K562 (cell line): Measurements from ENCODE around the gene PRDX1. TPM values are rescaled to one million over a fixed set of nuclear protein-coding genes. Genes with fewer than 3 reads are reported as not detected.
"Not testable (repeated sequence)": the region's sequence is repeated elsewhere in the genome, so short reads cannot be mapped to it uniquely, and the experiment has no call there.

ENCODE experiments used
- ATAC-seq: fragments of 200-7000 bp; cut with Tn5 transposase; 3 replicates; pipeline ENCODE4 v1.9.1; 2020; ENCODE audit warnings: moderate library complexity
- BruUV-seq: library from RNA; stranded (reverse); fragments of 400-500 nt; replicated peaks from 2 replicates; lab custom pipeline; 2021; lab: Mats Ljungman, UMichigan
- CTCF ChIA-PET: fragments of 300-600 bp; formaldehyde crosslinking; extraction: SDS; loops from one replicate; lab custom pipeline; 2021; ENCODE audit warnings: low intra/inter-chr PET ratio; lab: Yijun Ruan, JAX
- POLR2A ChIA-PET: fragments of 300-600, 350-650 bp; sonication (Branson Sonifier 250); formaldehyde crosslinking; extraction: SDS; loops from one replicate; lab custom pipeline; 2021; ENCODE audit warnings: antibody characterized with exemption, inconsistent platforms; lab: Yijun Ruan, JAX
- DNase-seq, 4 experiments: peaks; one replicate each; pipeline versions ENCODE4 v3.0.0 to v3.0.0-alpha.2; 2011 to 2018; ENCODE audit warnings: low spot score in 3 of 4, mixed read lengths in 3 of 4; ENCODE audit errors: extremely low read depth in 1 of 4
- FAIRE-seq: peaks from 2 replicates; lab custom pipeline; 2011; peaks lifted over from hg19 to GRCh38; lab: Jason Lieb, UNC
- H2AFZ ChIP-seq: 2 replicates; pipeline ENCODE4 v1.6.0; 2011; ENCODE audit warnings: low read depth, low read length, control low read depth, inconsistent platforms
- H3K27ac ChIP-seq: fragments of 200-600 bp; 3 replicates; pipeline ENCODE4 v1.8.0; 2011; ENCODE audit warnings: low read depth, mild to moderate bottlenecking, control low read depth, inconsistent platforms, low read length, moderate library complexity, mixed read lengths; ENCODE audit errors: extremely low read depth
- H3K27me3 ChIP-seq, 2 experiments: fragments of 300-600 bp in 1 of 2; 2 replicates in 1 of 2; 3 replicates in 1 of 2; pipeline versions ENCODE4 v1.6.0 to v1.8.0; 2011; ENCODE audit warnings: inconsistent platforms in 2 of 2, low read length in 2 of 2, mild to moderate bottlenecking in 1 of 2, mixed read lengths in 1 of 2, moderate library complexity in 1 of 2; ENCODE audit not compliant: control insufficient read depth in 2 of 2, insufficient read depth in 2 of 2
- H3K36me3 ChIP-seq: fragments of 300-600 bp; 3 replicates; pipeline ENCODE4 v1.8.0; 2011; ENCODE audit warnings: mild to moderate bottlenecking, low read length, inconsistent platforms; ENCODE audit not compliant: control insufficient read depth, insufficient read depth
- H3K4me1 ChIP-seq, 2 experiments: fragments of 200-600 bp in 1 of 2; replicated peaks in 1 of 2; 2 replicates in 1 of 2; 3 replicates in 1 of 2; pipeline versions ENCODE4 v1.5.1 to v1.8.0; 2011; ENCODE audit warnings: inconsistent platforms in 2 of 2, low read length in 2 of 2, mild to moderate bottlenecking in 1 of 2, mixed read lengths in 1 of 2, moderate library complexity in 1 of 2; ENCODE audit not compliant: control insufficient read depth in 2 of 2, insufficient read depth in 2 of 2
- H3K4me2 ChIP-seq: 2 replicates; pipeline ENCODE4 v1.6.1; 2011; ENCODE audit warnings: low read length, control low read depth, inconsistent platforms, mixed read lengths; ENCODE audit not compliant: insufficient read depth
- H3K4me3 ChIP-seq: fragments of 200-600 bp; sonication (generic), shearing (Covaris generic); 2 replicates; pipeline ENCODE4 v1.5.1; 2016; ENCODE audit warnings: control low read depth, inconsistent platforms
- H3K79me2 ChIP-seq: fragments of 200-600 bp; 3 replicates; pipeline ENCODE4 v1.8.0; 2011; ENCODE audit warnings: low read length, inconsistent platforms; ENCODE audit not compliant: control insufficient read depth, insufficient read depth
- H3K9ac ChIP-seq, 2 experiments: 2 replicates each; pipeline versions ENCODE4 v1.6.0 to v1.6.1; 2011; ENCODE audit warnings: low read depth in 2 of 2, low read length in 2 of 2, control low read depth in 1 of 2, inconsistent platforms in 1 of 2, mild to moderate bottlenecking in 1 of 2, mixed read lengths in 1 of 2; ENCODE audit not compliant: insufficient read depth in 1 of 2
- H3K9me1 ChIP-seq: one replicate; pipeline ENCODE4 v1.6.0; 2011; ENCODE audit warnings: inconsistent platforms, mild to moderate bottlenecking, low read length, moderate library complexity; ENCODE audit not compliant: control insufficient read depth, insufficient read depth
- H3K9me3 ChIP-seq: replicated peaks from 2 replicates; pipeline ENCODE4 v1.5.1; 2011; ENCODE audit warnings: low read depth, low read length, inconsistent platforms; ENCODE audit not compliant: control insufficient read depth, insufficient read depth
- H4K20me1 ChIP-seq: replicated peaks from 2 replicates; pipeline ENCODE4 v1.6.1; 2011; ENCODE audit warnings: low read length, inconsistent platforms, mixed read lengths; ENCODE audit not compliant: control insufficient read depth, insufficient read depth
- CBFA2T3 ChIP-seq: fragments of 450-650 bp; IDR thresholded peaks from 2 replicates; pipeline ENCODE4 v1.6.1; 2017
- CEBPB ChIP-seq: fragments of 450-650 bp; IDR thresholded peaks from 2 replicates; pipeline ENCODE4 v1.6.1; 2016; ENCODE audit warnings: missing genetic modification characterization, missing compliant biosample characterization
- NONO ChIP-seq, 2 experiments: fragments of 200-400 bp in 1 of 2; fragments of 450-650 bp in 1 of 2; formaldehyde crosslinking in 1 of 2; IDR thresholded peaks; 2 replicates each; pipeline ENCODE4 v1.6.1; 2017; ENCODE audit warnings: low read depth in 2 of 2, mild to moderate bottlenecking in 2 of 2, moderate library complexity in 2 of 2, low read length in 1 of 2
- NR2C2 ChIP-seq, 2 experiments: fragments of 200-800 bp in 1 of 2; sonication (Bioruptor generic) in 1 of 2; sonication (generic) in 1 of 2; formaldehyde crosslinking in 1 of 2; IDR thresholded peaks; 2 replicates each; pipeline versions ENCODE4 v1.6.1 to v1.8.0; 2016 to 2022; ENCODE audit warnings: mild to moderate bottlenecking in 1 of 2, missing compliant biosample characterization in 1 of 2, missing genetic modification characterization in 1 of 2, missing genetic modification reagents in 1 of 2
- POU5F1 ChIP-seq: fragments of 150-350 bp; IDR thresholded peaks from 2 replicates; pipeline ENCODE4 v1.6.1; 2014; ENCODE audit warnings: borderline replicate concordance, low read length, low read depth, mild to moderate bottlenecking; ENCODE audit not compliant: partially characterized antibody
- PPARD ChIP-seq: fragments of 250-450 bp; sonication (Bioruptor Pico); IDR thresholded peaks from 2 replicates; pipeline ENCODE4 v1.8.0; 2022; ENCODE audit warnings: inconsistent platforms, mild to moderate bottlenecking, moderate library complexity
- TCF3 ChIP-seq: sonication (generic); formaldehyde crosslinking; IDR thresholded peaks from 2 replicates; pipeline ENCODE4 v1.4.0; 2020; ENCODE audit warnings: mild to moderate bottlenecking, missing genetic modification reagents
- ZNF124 ChIP-seq: sonication (generic); formaldehyde crosslinking; IDR thresholded peaks from 2 replicates; pipeline ENCODE4 v1.8.1; 2022; ENCODE audit warnings: missing genetic modification reagents
- ZNF134 ChIP-seq: fragments of 250-450 bp; sonication (Bioruptor Pico); conservative IDR thresholded peaks from 2 replicates; pipeline ENCODE4 v1.4.0; 2020
- WGBS: fragments of 100-300 bp; shearing (Covaris generic); methylation state at CpG from one replicate; pipeline ENCODE4 v1.1.6; 2016; ENCODE audit warnings: low coverage, mixed read lengths; ENCODE audit not compliant: insufficient coverage; ENCODE audit errors: missing lambda C conversion rate; 5-methylcytosine and 5-hydroxymethylcytosine counted together
- in situ Hi-C: fragments of 300-500 bp; cut with MboI; formaldehyde crosslinking; loops from 4 replicates; pipeline ENCODE4 v1.15.0; 2018; ENCODE audit warnings: inconsistent platforms, mixed read lengths
- intact Hi-C: fragments of 100-400 bp; cut with micrococcal nuclease; formaldehyde crosslinking; loops from 2 replicates; pipeline ENCODE4 v1.14.2; 2022
- polyA plus RNA-seq, 8 experiments: library from polyadenylated mRNA; depleted of rRNA in 4 of 8; stranded (reverse) in 5 of 8; unstranded in 3 of 8; fragments of >200 nt; fragmentation: Nextera tagmentation in 2 of 8; fragmentation: Illumina TruSeq in 1 of 8; extraction: Ambion mirVana in 2 of 8; extraction: Trizol in 1 of 8; gene quantifications; 2 replicates each; pipeline versions ENCODE4 v1.2.1 to v1.2.3, GENCODE V29; 2011 to 2014; ENCODE audit warnings: inconsistent platforms in 1 of 8, missing spikeins in 1 of 8
- total RNA-seq, 7 experiments: library from RNA; depleted of rRNA in 6 of 7; stranded (reverse); fragments of >200 nt in 6 of 7; fragmentation: Illumina TruSeq in 2 of 7; extraction: Trizol in 2 of 7; gene quantifications; 2 replicates each; pipeline versions ENCODE4 v1.2.1 to v1.2.3, GENCODE V29; 2011 to 2021; ENCODE audit warnings: low replicate concordance in 1 of 7
- TF ChIP-seq, protein P1 (sequence below): fragments of 450-650 bp; IDR thresholded peaks from 2 replicates; pipeline ENCODE4 v1.7.1; 2018; ENCODE audit warnings: mild to moderate bottlenecking, low read depth; ENCODE audit not compliant: partially characterized antibody

PRDX1 gene
- total and polyA plus RNA-seq, 9 of the 15 experiments (the other 6 are each of a cell fraction or from before 2014, with no cell fraction given), result 748 to 2,388 (median 1,045) TPM

DNA sequence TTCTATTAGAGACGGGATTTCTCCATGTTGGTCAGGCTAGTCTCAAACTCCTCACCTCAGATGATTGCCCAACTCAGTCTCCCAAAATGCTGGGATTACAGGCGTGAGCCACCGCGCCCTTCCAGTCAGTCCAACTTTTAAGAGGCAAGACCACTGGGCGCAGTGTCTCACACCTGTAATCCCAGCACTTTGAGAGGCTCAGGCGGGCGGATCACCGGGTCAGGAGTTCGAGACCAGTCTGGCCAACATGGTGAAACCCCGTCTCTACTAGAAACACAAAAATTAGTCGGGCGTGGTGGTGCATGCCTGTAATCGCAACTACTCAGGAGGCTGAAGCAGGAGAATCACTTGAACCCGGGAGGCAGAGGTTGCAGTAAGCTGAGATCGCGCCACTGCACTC is 1.9 kb downstream of the PRDX1 start:
- ATAC-seq, H3K27me3 ChIP-seq, H3K9me1 ChIP-seq: not testable (repeated sequence)
- H3K36me3 ChIP-seq, result peaks cover 47% of the 10 kb centered on the region
- H4K20me1 ChIP-seq, result peaks cover 21% of the 10 kb centered on the region
- POLR2A ChIA-PET, result interaction anchor here (0.9 to 6.4 kb wide), 18 partner anchors 8 to 187 kb away, joined by 3 to 142 read pairs (median 24); partner anchors contain the start of genes AKR1A1, CCDC163, MMACHC and NASP
- peak overlapping the region; percentile 96; the same call in 1 of the 2 replicates for H3K4me3 ChIP-seq
- peaks cover 63% of the 10 kb centered on the region for H3K79me2 ChIP-seq
- peak; percentile 14; the same call in 1 of the 2 replicates for TF ChIP-seq CEBPB (tag)
- TF ChIP-seq, all 486 proteins: peak for 1; not testable (repeated sequence) for 485
- BruUV-seq, in situ Hi-C loops, H3K27ac ChIP-seq, H3K9me3 ChIP-seq, FAIRE-seq, intact Hi-C loops, H2AFZ ChIP-seq, DNase-seq: not testable (repeated sequence)
- peak overlapping the region; percentile 71 to 97 for H3K9ac ChIP-seq
- H3K4me1 ChIP-seq, result peaks cover 25 to 29% of the 10 kb centered on the region in 2 experiments
- peak overlapping the region; percentile 80 for H3K4me2 ChIP-seq
- WGBS, result 34% methylated on average over 15 of the region's 16 CpGs
- CTCF ChIA-PET, result interaction anchor here (0.9 kb wide), 1 partner anchor 50 kb away, joined by 3 read pairs; no protein-coding TSS in a partner anchor

DNA sequence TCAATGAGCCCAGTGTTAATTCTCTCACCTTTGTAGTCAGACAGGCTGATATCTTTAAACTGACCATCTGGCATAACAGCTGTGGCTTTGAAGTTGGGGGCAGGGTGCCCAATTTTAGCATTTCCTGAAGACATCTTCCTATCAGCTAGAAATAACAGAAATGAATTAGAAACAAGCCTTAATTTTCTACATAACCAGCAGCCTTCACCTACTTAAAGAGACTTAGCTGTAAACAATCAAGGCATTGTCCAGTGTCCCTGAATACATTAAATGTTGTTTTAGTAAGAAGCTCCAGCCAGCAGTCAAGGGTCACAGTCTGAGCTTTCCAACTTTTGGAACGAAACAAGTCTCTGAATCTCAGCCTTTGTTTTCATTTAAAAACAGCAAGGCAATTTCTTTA is 2.8 kb downstream of the PRDX1 start:
- Histone ChIP-seq H3K27ac (no peak overlapping the region), H3K4me1 (peaks cover 25 to 29% of the 10 kb centered on the region in 2 experiments), H3K9me3 (no peaks in the 10 kb centered on the region), H3K27me3 (no peaks in the 10 kb centered on the region), H4K20me1 (peaks cover 21% of the 10 kb centered on the region), H3K9ac (0 out of 4 replicates have a peak overlapping the region, but pooled peaks of 1 of the 2 experiments have one; percentile 9), H3K9me1 (no peaks in the 10 kb centered on the region), H2AFZ (no peak overlapping the region), H3K4me3 (peak overlapping the region; percentile 96; the same call in 1 of the 2 replicates), H3K4me2 (peak overlapping the region; percentile 80), H3K36me3 (peaks cover 56% of the 10 kb centered on the region), H3K79me2 (peaks cover 67% of the 10 kb centered on the region)
- DNase-seq (no peak), ATAC-seq (no peak), FAIRE-seq (no peak)
- 26% methylated on average over 1 of the region's 1 CpG for WGBS
- ChIA-PET POLR2A (interaction anchor here (0.6 to 6.4 kb wide), 19 partner anchors 8 to 728 kb away, joined by 3 to 142 read pairs (median 5); partner anchors contain the start of genes AKR1A1, CCDC163, MMACHC and NASP), CTCF (interaction anchor here (0.9 kb wide), 1 partner anchor 51 kb away, joined by 3 read pairs; no protein-coding TSS in a partner anchor)
- intact Hi-C loops (no loop called here), in situ Hi-C loops (no loop called here)
- TSS peak; percentile 39 for BruUV-seq
- TF ChIP-seq TCF3 (CRISPR knock-in tag) (0 out of 2 replicates have a peak, but pooled peaks have one; percentile 9), ZNF134 (CRISPR knock-in tag) (no peak), PPARD (CRISPR knock-in tag) (no peak), ZNF124 (CRISPR knock-in tag) (no peak), CBFA2T3 (peak; percentile 27), POU5F1 (no peak), NONO (IDR thresholded peaks at IDR 0.05; ENCODE audit: low read depth in 2 of 2, low read length in 1 of 2) (0 out of 4 replicates have a peak, but pooled peaks of 1 of the 2 experiments have one; percentile 21), NR2C2 (CRISPR knock-in tag; IDR thresholded peaks at IDR 0.05) (no peak), NR2C2 (tag; IDR thresholded peaks at IDR 0.05) (no peak)
- TF ChIP-seq, protein P1, sequence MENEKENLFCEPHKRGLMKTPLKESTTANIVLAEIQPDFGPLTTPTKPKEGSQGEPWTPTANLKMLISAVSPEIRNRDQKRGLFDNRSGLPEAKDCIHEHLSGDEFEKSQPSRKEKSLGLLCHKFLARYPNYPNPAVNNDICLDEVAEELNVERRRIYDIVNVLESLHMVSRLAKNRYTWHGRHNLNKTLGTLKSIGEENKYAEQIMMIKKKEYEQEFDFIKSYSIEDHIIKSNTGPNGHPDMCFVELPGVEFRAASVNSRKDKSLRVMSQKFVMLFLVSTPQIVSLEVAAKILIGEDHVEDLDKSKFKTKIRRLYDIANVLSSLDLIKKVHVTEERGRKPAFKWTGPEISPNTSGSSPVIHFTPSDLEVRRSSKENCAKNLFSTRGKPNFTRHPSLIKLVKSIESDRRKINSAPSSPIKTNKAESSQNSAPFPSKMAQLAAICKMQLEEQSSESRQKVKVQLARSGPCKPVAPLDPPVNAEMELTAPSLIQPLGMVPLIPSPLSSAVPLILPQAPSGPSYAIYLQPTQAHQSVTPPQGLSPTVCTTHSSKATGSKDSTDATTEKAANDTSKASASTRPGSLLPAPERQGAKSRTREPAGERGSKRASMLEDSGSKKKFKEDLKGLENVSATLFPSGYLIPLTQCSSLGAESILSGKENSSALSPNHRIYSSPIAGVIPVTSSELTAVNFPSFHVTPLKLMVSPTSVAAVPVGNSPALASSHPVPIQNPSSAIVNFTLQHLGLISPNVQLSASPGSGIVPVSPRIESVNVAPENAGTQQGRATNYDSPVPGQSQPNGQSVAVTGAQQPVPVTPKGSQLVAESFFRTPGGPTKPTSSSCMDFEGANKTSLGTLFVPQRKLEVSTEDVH, result no peak
